Measurements from ENCODE around the gene ZC2HC1B.

The ZC2HC1B gene

GRCh38 chr6:143965503-143966171 lies 101.4 kb downstream of the ZC2HC1B start:
- peak; percentile 48 for DNase-seq

GRCh38 chr6:143966312-143966711 lies 102.0 kb downstream of the ZC2HC1B start:
- DNase-seq = no peak

GRCh38 chr6:143967706-143968376 lies 103.6 kb downstream of the ZC2HC1B start:
- DNase-seq = no peak

GRCh38 chr6:143969077-143969476 lies 104.8 kb downstream of the ZC2HC1B start:
- no peak for DNase-seq

DNA sequence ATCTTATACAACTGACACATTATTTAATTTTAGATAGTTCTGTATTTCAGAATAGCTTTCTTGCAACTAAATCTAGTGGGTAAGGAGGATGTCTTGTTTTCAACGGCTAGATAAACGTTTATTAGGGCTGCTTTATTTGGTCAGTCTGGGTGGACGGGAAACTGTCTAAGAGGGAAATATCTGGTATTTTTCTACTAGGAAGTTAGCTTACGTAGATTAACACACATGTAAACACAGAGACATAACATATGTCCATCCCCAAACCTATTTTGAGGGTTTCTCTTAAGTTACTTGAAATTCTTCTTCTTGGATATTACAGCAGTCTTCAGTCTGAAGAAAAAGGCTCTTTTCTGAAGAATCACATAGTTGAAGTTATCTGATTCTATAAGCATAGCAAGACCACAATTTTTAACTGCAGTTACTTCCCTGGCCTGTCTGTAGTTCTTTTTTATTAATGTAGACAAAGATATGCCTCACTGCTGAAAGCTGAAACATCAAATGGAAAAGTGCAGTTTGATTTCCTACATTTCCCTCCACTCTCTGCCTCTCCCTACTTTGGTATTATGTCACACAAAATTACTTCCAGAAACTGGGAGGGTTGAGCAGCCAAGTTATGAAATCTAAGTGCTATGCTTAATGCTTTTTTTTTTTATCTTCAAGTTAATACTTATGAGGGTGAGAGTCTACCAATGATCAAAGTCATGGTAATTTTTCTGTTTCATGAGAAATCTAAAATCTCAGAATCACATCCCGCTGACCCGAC lies 106.4 kb downstream of the ZC2HC1B start:
- DNase-seq = no peak

DNA sequence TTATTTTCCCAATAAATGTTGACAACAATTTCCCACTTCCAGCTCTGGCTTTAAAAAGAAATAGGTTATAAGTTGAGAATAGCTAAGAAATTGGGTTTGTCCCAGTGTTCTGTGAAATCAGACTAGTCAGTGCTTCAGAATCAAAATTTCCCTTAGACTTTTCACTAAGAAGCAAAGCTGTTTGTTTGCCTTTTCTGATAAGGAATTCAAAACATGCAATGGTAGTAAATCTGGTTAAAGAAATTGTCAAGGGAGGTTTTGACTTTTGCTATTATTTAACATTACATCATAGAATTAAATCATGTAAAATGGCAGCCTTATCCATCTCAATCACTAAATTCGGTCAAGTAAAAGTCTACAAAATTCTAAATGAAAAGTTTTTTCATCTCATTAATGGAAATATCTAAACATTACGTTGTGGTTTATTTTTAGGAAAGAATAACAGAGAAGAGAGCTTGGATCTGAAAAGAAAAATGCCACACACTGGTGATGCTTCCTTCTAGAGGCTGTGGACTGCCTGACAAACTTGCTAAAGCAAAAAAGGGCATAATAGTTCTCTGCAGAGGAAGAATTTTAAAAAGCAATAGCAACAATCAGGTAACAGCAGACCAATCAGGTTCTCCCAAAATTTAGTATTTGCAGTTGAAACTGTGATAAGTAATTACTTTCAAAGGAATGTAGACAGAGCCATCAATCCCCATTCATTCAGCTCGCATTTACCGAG lies 107.4 kb downstream of the ZC2HC1B start:
- DNase-seq = no peak

GRCh38 chr6:143973097-143973966 lies 109.1 kb downstream of the ZC2HC1B start:
- DNase-seq = no peak

- no peak for DNase-seq
These were observed 109.8 kb downstream of the ZC2HC1B start for GRCh38 chr6:143974089-143974488.

DNA sequence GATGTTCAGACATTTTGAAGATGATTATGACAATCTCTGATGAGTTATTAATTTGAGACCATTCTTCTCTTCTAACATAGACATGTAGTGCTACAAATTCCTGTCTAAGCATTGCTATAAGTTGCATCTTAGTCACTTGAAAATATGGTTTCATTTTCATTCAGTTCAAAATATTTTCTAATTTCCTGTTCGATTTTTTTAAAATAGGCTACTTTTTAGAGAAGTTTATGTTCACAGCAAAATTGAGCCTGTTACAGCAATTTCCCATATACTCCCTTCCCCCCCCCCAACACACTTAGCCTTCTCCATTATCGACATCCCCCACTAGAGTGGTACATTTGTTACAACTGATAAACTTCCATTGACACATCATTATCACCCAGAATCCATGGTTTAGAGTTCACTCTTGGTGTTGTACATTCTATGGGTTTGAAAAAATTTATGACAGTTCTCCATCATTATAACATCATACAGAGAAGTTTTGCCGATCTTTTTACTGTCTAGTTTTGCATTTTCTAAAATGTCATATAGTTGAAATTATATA lies 112.6 kb downstream of the ZC2HC1B start:
- DNase-seq = no peak

GRCh38 chr6:143980921-143981320 lies 116.6 kb downstream of the ZC2HC1B start:
- DNase-seq = no peak

GRCh38 chr6:143982968-143983367 lies 118.7 kb downstream of the ZC2HC1B start:
- no peak for DNase-seq

DNA sequence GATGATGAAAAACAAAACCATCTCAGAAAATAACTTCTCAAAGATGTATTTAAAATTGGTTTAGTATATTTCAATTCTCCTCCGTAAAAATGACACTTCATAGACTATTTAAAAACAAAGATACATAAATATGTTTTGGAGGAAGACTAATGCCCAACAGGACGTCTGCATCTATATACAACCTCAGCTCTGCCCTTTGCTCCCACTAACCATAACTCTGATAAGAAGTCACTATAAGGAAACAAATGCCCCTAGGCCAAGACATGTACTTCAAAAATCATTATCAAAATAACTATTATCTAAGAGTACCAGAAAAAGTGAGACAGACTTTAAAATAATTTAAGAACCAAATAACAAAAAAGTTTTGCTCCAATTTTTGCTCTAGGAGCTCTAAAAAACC lies 120.4 kb downstream of the ZC2HC1B start:
- DNase-seq = no peak

DNA sequence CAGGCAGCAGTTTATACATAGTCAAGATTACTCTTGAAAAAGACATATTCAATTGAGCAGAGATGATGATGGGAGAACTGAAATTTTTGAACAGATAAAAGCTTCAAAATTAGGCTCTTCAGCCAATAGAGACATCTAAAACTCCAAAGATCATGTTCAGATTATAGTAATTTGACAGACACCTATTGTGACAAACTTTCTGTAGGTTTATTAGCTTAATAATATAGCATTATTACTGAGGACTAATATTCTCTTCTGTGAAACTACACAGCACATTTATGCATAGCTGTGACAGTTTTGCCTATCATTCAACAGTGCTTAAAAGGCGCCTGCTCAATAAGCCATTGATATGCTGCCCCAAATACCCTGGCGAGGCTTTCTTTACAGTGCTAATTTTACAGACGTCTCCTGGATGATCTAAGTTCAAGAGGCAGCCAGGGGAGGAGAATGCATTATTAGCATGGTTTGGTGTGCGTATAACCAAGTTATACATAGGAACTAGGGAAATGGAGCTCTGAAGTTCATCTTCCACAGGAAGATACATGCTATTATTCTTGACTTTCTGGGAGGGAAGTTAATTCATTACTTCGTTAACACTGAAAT lies 122.3 kb downstream of the ZC2HC1B start:
- no peak for DNase-seq
